HepG2 (cell line): Measurements from ENCODE around the gene ENTPD1. TPM values are rescaled to one million over a fixed set of nuclear protein-coding genes. Genes with fewer than 3 reads are reported as not detected.
"Not testable (repeated sequence)": the region's sequence is repeated elsewhere in the genome, so short reads cannot be mapped to it uniquely, and the experiment has no call there.

Experiments used
- ATAC-seq: fragments of 200-7000 bp; cut with Tn5 transposase; 3 replicates; pipeline ENCODE4 v1.9.1; 2020; ENCODE audit warnings: mild to moderate bottlenecking, moderate library complexity
- BruUV-seq: library from RNA; stranded (reverse); fragments of 400-500 nt; replicated peaks from 2 replicates; lab custom pipeline; 2021; lab: Mats Ljungman, UMichigan
- CTCF ChIA-PET: fragments of 300-600 bp; formaldehyde crosslinking; extraction: SDS; loops from one replicate; lab custom pipeline; 2021; ENCODE audit warnings: low total read pairs, inconsistent platforms, low intra/inter-chr PET ratio; lab: Yijun Ruan, JAX
- POLR2A ChIA-PET: fragments of 350-600 bp; sonication (Branson Sonifier 250); formaldehyde crosslinking; loops from one replicate; lab custom pipeline; 2020; ENCODE audit warnings: antibody characterized with exemption, inconsistent platforms; lab: Yijun Ruan, JAX
- DNase-seq: peaks from one replicate; pipeline ENCODE4 v3.0.0-alpha.2; 2015; ENCODE audit warnings: low spot score
- FAIRE-seq: peaks from 3 replicates; lab custom pipeline; 2011; peaks lifted over from hg19 to GRCh38; lab: Jason Lieb, UNC
- H2AFZ ChIP-seq: one replicate; pipeline ENCODE4 v1.6.1; 2011; ENCODE audit warnings: low read length, inconsistent platforms
- H3K27ac ChIP-seq: fragments of 300-600 bp; 3 replicates; pipeline ENCODE4 v1.8.0; 2011; ENCODE audit warnings: mixed run types, mild to moderate bottlenecking, mixed read lengths, low read length, inconsistent platforms; ENCODE audit not compliant: insufficient read depth; ENCODE audit errors: extremely low read length
- H3K27me3 ChIP-seq, 2 experiments: fragments of 200-600 bp in 1 of 2; 2 replicates in 1 of 2; 3 replicates in 1 of 2; pipeline versions ENCODE4 v1.6.0 to v1.8.0; 2011; ENCODE audit warnings: low read length in 2 of 2, mild to moderate bottlenecking in 2 of 2, moderate library complexity in 2 of 2, inconsistent platforms in 1 of 2; ENCODE audit not compliant: insufficient read depth in 2 of 2, control insufficient read depth in 1 of 2
- H3K36me3 ChIP-seq, 2 experiments: fragments of 200-600 bp in 1 of 2; replicated peaks in 1 of 2; 2 replicates in 1 of 2; 3 replicates in 1 of 2; pipeline versions ENCODE4 v1.5.1 to v1.8.0; 2011; ENCODE audit warnings: low read length in 2 of 2, inconsistent platforms in 1 of 2; ENCODE audit not compliant: insufficient read depth in 2 of 2, control insufficient read depth in 1 of 2
- H3K4me1 ChIP-seq: 2 replicates; pipeline ENCODE4 v1.5.1; 2012; ENCODE audit warnings: low read length, inconsistent platforms; ENCODE audit not compliant: insufficient read depth
- H3K4me2 ChIP-seq: 2 replicates; pipeline ENCODE4 v1.6.0; 2011; ENCODE audit warnings: low read depth, low read length, inconsistent platforms
- H3K4me3 ChIP-seq, 3 experiments: fragments of 200-600 bp in 1 of 3; sonication (generic), shearing (Covaris generic) in 1 of 3; replicated peaks in 1 of 3; 2 replicates each; pipeline ENCODE4 v1.5.1; 2011 to 2016; ENCODE audit warnings: low read length in 3 of 3, inconsistent platforms in 2 of 3, low read depth in 2 of 3, mild to moderate bottlenecking in 2 of 3, control low read depth in 1 of 3, mixed read lengths in 1 of 3; ENCODE audit not compliant: insufficient read depth in 1 of 3
- H3K79me2 ChIP-seq: one replicate; pipeline ENCODE4 v1.6.1; 2011; ENCODE audit warnings: low read length, inconsistent platforms; ENCODE audit not compliant: insufficient read depth
- H3K9ac ChIP-seq: 2 replicates; pipeline ENCODE4 v1.6.0; 2011; ENCODE audit warnings: mild to moderate bottlenecking, low read depth, low read length, inconsistent platforms; ENCODE audit not compliant: insufficient read depth
- H3K9me3 ChIP-seq: 2 replicates; pipeline ENCODE4 v1.5.1; 2012; ENCODE audit warnings: mild to moderate bottlenecking, low read length
- H4K20me1 ChIP-seq: 2 replicates; pipeline ENCODE4 v1.6.0; 2011; ENCODE audit warnings: inconsistent platforms, mild to moderate bottlenecking, low read length, moderate library complexity; ENCODE audit not compliant: insufficient read depth
- STAG1 ChIP-seq: sonication (generic); formaldehyde crosslinking; IDR thresholded peaks from 2 replicates; pipeline ENCODE4 v1.4.0; 2020; ENCODE audit warnings: missing genetic modification reagents
- ZNF782 ChIP-seq: sonication (generic); formaldehyde crosslinking; IDR thresholded peaks from 2 replicates; pipeline ENCODE4 v1.4.0; 2020; ENCODE audit warnings: missing genetic modification reagents, mild to moderate bottlenecking, borderline replicate concordance
- WGBS: methylation state at CpG from one replicate; pipeline ENCODE4 v1.1.6; 2017; ENCODE audit warnings: low lambda C conversion rate; 5-methylcytosine and 5-hydroxymethylcytosine counted together
- in situ Hi-C: cut with HindIII; loops from 2 replicates; pipeline ENCODE4 v1.10.0; 2017; ENCODE audit warnings: low pct_unique_long_range_greater_than_20kb; ENCODE audit not compliant: extremely low pct_ligation_motif_present
- intact Hi-C: fragments of 100-400 bp; cut with micrococcal nuclease; formaldehyde crosslinking; loops from one replicate; pipeline ENCODE4 v1.10.0; 2022; ENCODE audit not compliant: unreplicated experiment
- polyA plus RNA-seq, 8 experiments: library from polyadenylated mRNA; depleted of rRNA in 3 of 8; stranded (reverse) in 7 of 8; unstranded in 1 of 8; fragments of >200 nt; fragmentation: Illumina TruSeq in 4 of 8; extraction: Trizol in 4 of 8; gene quantifications; 2 replicates each; pipeline versions ENCODE4 v1.2.1 to v1.2.3, GENCODE V29; 2011 to 2016; ENCODE audit warnings: low read depth in 4 of 8, missing spikeins in 1 of 8, mixed read lengths in 1 of 8; ENCODE audit not compliant: insufficient read depth in 1 of 8
- total RNA-seq, 5 experiments: library from RNA; depleted of rRNA; stranded (reverse); fragments of >200 nt; fragmentation: Illumina TruSeq; extraction: Trizol; gene quantifications; 2 replicates each; pipeline ENCODE4 v1.2.3, GENCODE V29; 2016; ENCODE audit warnings: low read depth in 1 of 5
- TF ChIP-seq, protein P1 (sequence below), 2 experiments: sonication (generic) in 1 of 2; formaldehyde crosslinking in 1 of 2; IDR thresholded peaks; 2 replicates each; pipeline versions ENCODE4 v1.6.1 to v1.9.0; 2014 to 2022; ENCODE audit warnings: antibody characterized with exemption in 1 of 2, borderline replicate concordance in 1 of 2, inconsistent platforms in 1 of 2, low read depth in 1 of 2, missing genetic modification reagents in 1 of 2
- TF ChIP-seq, protein P2 (sequence below): sonication (generic); formaldehyde crosslinking; IDR thresholded peaks from 2 replicates; pipeline ENCODE4 v1.5.0; 2020; ENCODE audit warnings: mild to moderate bottlenecking, missing genetic modification reagents, moderate library complexity

Gene ENTPD1
- total and polyA plus RNA-seq, 2 of the 13 experiments (the other 11 are each of a cell fraction or from before 2014, with no cell fraction given): 0.07 TPM

DNA sequence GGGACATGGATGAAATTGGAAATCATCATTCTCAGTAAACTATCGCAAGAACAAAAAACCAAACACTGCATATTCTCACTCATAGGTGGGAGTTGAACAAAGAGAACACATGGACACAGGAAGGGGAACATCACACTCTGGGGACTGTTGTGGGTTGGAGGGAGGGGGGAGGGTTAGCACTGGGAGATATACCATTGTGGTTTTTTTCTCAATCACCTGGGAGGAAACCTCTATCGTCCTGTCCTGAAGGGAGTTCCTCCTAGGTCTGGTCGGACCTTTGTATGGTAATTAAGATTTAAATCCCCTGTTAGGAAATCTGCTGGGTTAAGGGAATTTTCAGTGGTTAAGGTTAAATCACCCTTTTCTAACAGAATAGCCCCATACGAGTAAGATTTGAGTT, 33.5 kb upstream of the ENTPD1 start:
- H3K4me2 ChIP-seq, CTCF ChIA-PET, FAIRE-seq, H3K79me2 ChIP-seq, H3K36me3 ChIP-seq, POLR2A ChIA-PET, H3K4me3 ChIP-seq, BruUV-seq, DNase-seq, H3K9ac ChIP-seq, H3K9me3 ChIP-seq, H3K4me1 ChIP-seq, ATAC-seq, intact Hi-C loops, H4K20me1 ChIP-seq, H3K27ac ChIP-seq, H2AFZ ChIP-seq, in situ Hi-C loops: not testable (repeated sequence)
- peaks cover 0 to 11% of the 10 kb centered on the region in 2 experiments; a peak in 2 of 5 replicates for H3K27me3 ChIP-seq
- 23% methylated on average over 4 of the region's 4 CpGs for WGBS

DNA sequence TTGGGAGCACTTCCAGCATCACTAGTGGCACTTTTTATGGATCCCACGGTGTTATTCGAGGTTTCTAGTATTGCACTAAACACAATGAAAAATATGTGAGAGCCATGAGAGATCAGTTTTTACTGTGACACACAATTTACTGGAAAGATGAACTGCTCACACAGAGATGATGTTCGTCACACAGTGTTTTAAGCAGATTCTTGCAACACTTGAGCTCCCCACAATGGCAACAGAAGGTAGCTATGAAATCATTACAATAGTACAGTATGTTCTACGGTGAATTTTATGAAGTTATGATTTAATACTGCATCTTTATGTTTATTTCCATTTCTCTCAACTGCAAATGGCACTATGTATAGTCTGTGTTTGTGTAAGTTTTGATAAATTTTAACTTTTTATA, 27.4 kb upstream of the ENTPD1 start:
- no peak overlapping the region for H3K27ac ChIP-seq
- H3K27me3 ChIP-seq: peaks cover 0 to 8% of the 10 kb centered on the region in 2 experiments; a peak in 1 of 5 replicates
- no peak for FAIRE-seq
- no peak for ATAC-seq
- 4% methylated on average over 4 of the region's 4 CpGs for WGBS
- H3K79me2 ChIP-seq: no peaks in the 10 kb centered on the region
- TF ChIP-seq, protein P1, sequence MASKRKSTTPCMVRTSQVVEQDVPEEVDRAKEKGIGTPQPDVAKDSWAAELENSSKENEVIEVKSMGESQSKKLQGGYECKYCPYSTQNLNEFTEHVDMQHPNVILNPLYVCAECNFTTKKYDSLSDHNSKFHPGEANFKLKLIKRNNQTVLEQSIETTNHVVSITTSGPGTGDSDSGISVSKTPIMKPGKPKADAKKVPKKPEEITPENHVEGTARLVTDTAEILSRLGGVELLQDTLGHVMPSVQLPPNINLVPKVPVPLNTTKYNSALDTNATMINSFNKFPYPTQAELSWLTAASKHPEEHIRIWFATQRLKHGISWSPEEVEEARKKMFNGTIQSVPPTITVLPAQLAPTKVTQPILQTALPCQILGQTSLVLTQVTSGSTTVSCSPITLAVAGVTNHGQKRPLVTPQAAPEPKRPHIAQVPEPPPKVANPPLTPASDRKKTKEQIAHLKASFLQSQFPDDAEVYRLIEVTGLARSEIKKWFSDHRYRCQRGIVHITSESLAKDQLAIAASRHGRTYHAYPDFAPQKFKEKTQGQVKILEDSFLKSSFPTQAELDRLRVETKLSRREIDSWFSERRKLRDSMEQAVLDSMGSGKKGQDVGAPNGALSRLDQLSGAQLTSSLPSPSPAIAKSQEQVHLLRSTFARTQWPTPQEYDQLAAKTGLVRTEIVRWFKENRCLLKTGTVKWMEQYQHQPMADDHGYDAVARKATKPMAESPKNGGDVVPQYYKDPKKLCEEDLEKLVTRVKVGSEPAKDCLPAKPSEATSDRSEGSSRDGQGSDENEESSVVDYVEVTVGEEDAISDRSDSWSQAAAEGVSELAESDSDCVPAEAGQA (IDR thresholded peaks at IDR 0.05; ENCODE audit: low read depth): no peak
- TF ChIP-seq, protein P1 (CRISPR knock-in tag; IDR thresholded peaks at IDR 0.05; ENCODE audit: borderline replicate concordance): no peak
- TF ChIP-seq STAG1 (peak; percentile 32; the same call in 1 of the 2 replicates), ZNF782 (CRISPR knock-in tag) (no peak)
- TF ChIP-seq, protein P2, sequence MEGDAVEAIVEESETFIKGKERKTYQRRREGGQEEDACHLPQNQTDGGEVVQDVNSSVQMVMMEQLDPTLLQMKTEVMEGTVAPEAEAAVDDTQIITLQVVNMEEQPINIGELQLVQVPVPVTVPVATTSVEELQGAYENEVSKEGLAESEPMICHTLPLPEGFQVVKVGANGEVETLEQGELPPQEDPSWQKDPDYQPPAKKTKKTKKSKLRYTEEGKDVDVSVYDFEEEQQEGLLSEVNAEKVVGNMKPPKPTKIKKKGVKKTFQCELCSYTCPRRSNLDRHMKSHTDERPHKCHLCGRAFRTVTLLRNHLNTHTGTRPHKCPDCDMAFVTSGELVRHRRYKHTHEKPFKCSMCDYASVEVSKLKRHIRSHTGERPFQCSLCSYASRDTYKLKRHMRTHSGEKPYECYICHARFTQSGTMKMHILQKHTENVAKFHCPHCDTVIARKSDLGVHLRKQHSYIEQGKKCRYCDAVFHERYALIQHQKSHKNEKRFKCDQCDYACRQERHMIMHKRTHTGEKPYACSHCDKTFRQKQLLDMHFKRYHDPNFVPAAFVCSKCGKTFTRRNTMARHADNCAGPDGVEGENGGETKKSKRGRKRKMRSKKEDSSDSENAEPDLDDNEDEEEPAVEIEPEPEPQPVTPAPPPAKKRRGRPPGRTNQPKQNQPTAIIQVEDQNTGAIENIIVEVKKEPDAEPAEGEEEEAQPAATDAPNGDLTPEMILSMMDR (CRISPR knock-in tag): 0 out of 2 replicates have a peak, but pooled peaks have one; percentile 14
- TF ChIP-seq, all 625 proteins: peak for 2
- ChIA-PET POLR2A (no interaction called here), CTCF (no interaction called here)
- no peak for DNase-seq
- Histone ChIP-seq H3K4me1 (no peaks in the 10 kb centered on the region), H3K36me3 (no peaks in the 10 kb centered on the region), H2AFZ (no peak overlapping the region), H4K20me1 (no peaks in the 10 kb centered on the region), H3K9ac (no peak overlapping the region), H3K4me2 (no peak overlapping the region), H3K9me3 (peaks cover 7% of the 10 kb centered on the region; the same call in 1 of the 2 replicates), H3K4me3 (no peak overlapping the region)
- BruUV-seq: no TSS peak
- intact Hi-C loops: no loop called here
- in situ Hi-C loops: no loop called here
